NCI-H2196 treated with DMSO at 0.1 percent for 48 hours (cell line): ENCODE data around the gene BCAR1.
"Not testable (repeated sequence)": the region's sequence is repeated elsewhere in the genome, so short reads cannot be mapped to it uniquely, and the experiment has no call there.

Source experiments
- DNase-seq: peaks from one replicate; lab custom pipeline; 2025; ENCODE audit not compliant: unreplicated experiment; lab: John Stamatoyannopoulos, UW

The BCAR1 gene

GRCh38 chr16:75226550-75227360 lies 24.7 kb downstream of the BCAR1 start:
- DNase-seq: no peak

- no peak for DNase-seq
Measured at GRCh38 chr16:75225678-75226515, 25.5 kb downstream of the BCAR1 start.

GRCh38 chr16:75225092-75225491 lies 26.3 kb downstream of the BCAR1 start:
- DNase-seq: no peak

GRCh38 chr16:75224306-75225082 lies 26.9 kb downstream of the BCAR1 start:
- no peak for DNase-seq

- not testable (repeated sequence) for DNase-seq
Measured at GRCh38 chr16:75223129-75223528, 28.3 kb downstream of the BCAR1 start.

- no peak for DNase-seq
Measured at GRCh38 chr16:75222271-75222783, 29.1 kb downstream of the BCAR1 start.

GRCh38 chr16:75219838-75220237 lies 31.6 kb downstream of the BCAR1 start:
- no peak for DNase-seq

- no peak for DNase-seq
Measured at GRCh38 chr16:75219088-75219487, 32.3 kb downstream of the BCAR1 start.

GRCh38 chr16:75218256-75219076 lies 33.0 kb downstream of the BCAR1 start, which contains the start of gene CTRB1:
Gene CTRB1, plus strand, starts transcription at chr16:75218988. Its CDS starts 20 bp downstream, at chr16:75219008.
- no peak for DNase-seq

- DNase-seq: no peak
Measured at GRCh38 chr16:75217389-75217851, 34.0 kb downstream of the BCAR1 start.

GRCh38 chr16:75216576-75216975 lies 34.8 kb downstream of the BCAR1 start:
- no peak for DNase-seq

- no peak for DNase-seq
Measured at GRCh38 chr16:75216127-75216526, 35.3 kb downstream of the BCAR1 start.

GRCh38 chr16:75211286-75211685 lies 40.1 kb downstream of the BCAR1 start:
- not testable (repeated sequence) for DNase-seq

- DNase-seq: no peak
Measured at GRCh38 chr16:75209944-75210343, 41.5 kb downstream of the BCAR1 start.

GRCh38 chr16:75209514-75209913 lies 41.9 kb downstream of the BCAR1 start:
- not testable (repeated sequence) for DNase-seq

GRCh38 chr16:75208861-75209505 lies 42.4 kb downstream of the BCAR1 start:
- no peak for DNase-seq

GRCh38 chr16:75208242-75208825 lies 43.1 kb downstream of the BCAR1 start:
- no peak for DNase-seq

GRCh38 chr16:75207831-75208230 lies 43.6 kb downstream of the BCAR1 start:
- no peak for DNase-seq
